ENCODE measurements around the gene ID4.

GRCh38 chr6:19849755-19850154, 12.6 kb downstream of the ID4 start:
- TF ChIP-seq USF1 (IDR thresholded peaks at IDR 0.05) = no peak
- no peak for TF ChIP-seq MAX (IDR thresholded peaks at IDR 0.05)

Data from Ishikawa (cell line).